GM19395 (cell line): Measurements from ENCODE around the gene SGCE.

Experiments used
- ATAC-seq: cut with Tn5 transposase; IDR thresholded peaks from one replicate; pipeline ENCODE4 v1.9.1; 2021; ENCODE audit warnings: mild to moderate bottlenecking, moderate library complexity; ENCODE audit not compliant: unreplicated experiment

Gene SGCE

GRCh38 chr7:94662548-94662947 lies 6.6 kb upstream of the SGCE start:
- no peak for ATAC-seq

- no peak for ATAC-seq
Measured at GRCh38 chr7:94660006-94660405, 4.1 kb upstream of the SGCE start.

- peak; percentile 1 for ATAC-seq
Measured at GRCh38 chr7:94658826-94659225, 2.9 kb upstream of the SGCE start.

GRCh38 chr7:94657771-94658693 lies 2.1 kb upstream of the SGCE start:
- peak; percentile 74 for ATAC-seq

GRCh38 chr7:94656925-94657731 lies 1.2 kb upstream of the SGCE start:
- no peak for ATAC-seq

- no peak for ATAC-seq
Measured at GRCh38 chr7:94656658-94656924, 658 bp upstream of the SGCE start.

GRCh38 chr7:94655126-94655847 lies 646 bp downstream of the SGCE start:
- ATAC-seq = no peak

GRCh38 chr7:94654783-94655125 lies 1.2 kb downstream of the SGCE start:
- ATAC-seq = no peak

- no peak for ATAC-seq
Measured at GRCh38 chr7:94650147-94651051, 5.5 kb downstream of the SGCE start.

GRCh38 chr7:94649450-94649849 lies 6.5 kb downstream of the SGCE start:
- ATAC-seq = peak; percentile 89

- ATAC-seq = no peak
Measured at GRCh38 chr7:94648731-94649130, 7.2 kb downstream of the SGCE start.

- no peak for ATAC-seq
Measured at GRCh38 chr7:94647295-94647694, 8.6 kb downstream of the SGCE start.

- no peak for ATAC-seq
Measured at GRCh38 chr7:94643771-94644545, 12.0 kb downstream of the SGCE start.

- no peak for ATAC-seq
Measured at GRCh38 chr7:94642838-94643653, 12.9 kb downstream of the SGCE start.

- ATAC-seq = no peak
Measured at GRCh38 chr7:94639384-94639783, 16.5 kb downstream of the SGCE start.

GRCh38 chr7:94635687-94636086 lies 20.2 kb downstream of the SGCE start:
- no peak for ATAC-seq

- no peak for ATAC-seq
Measured at GRCh38 chr7:94634502-94634901, 21.4 kb downstream of the SGCE start.

- no peak for ATAC-seq
Measured at GRCh38 chr7:94633687-94634086, 22.2 kb downstream of the SGCE start.

- no peak for ATAC-seq
Measured at GRCh38 chr7:94633014-94633341, 23.0 kb downstream of the SGCE start.
